GM19397 (cell line): ENCODE measurements around the gene ZYG11B.
"Not testable (repeated sequence)": the region's sequence is repeated elsewhere in the genome, so short reads cannot be mapped to it uniquely, and the experiment has no call there.

ENCODE experiments used
- ATAC-seq: cut with Tn5 transposase; IDR thresholded peaks from one replicate; pipeline ENCODE4 v1.9.1; 2021; ENCODE audit warnings: mild to moderate bottlenecking, moderate library complexity; ENCODE audit not compliant: unreplicated experiment

ZYG11B gene

DNA sequence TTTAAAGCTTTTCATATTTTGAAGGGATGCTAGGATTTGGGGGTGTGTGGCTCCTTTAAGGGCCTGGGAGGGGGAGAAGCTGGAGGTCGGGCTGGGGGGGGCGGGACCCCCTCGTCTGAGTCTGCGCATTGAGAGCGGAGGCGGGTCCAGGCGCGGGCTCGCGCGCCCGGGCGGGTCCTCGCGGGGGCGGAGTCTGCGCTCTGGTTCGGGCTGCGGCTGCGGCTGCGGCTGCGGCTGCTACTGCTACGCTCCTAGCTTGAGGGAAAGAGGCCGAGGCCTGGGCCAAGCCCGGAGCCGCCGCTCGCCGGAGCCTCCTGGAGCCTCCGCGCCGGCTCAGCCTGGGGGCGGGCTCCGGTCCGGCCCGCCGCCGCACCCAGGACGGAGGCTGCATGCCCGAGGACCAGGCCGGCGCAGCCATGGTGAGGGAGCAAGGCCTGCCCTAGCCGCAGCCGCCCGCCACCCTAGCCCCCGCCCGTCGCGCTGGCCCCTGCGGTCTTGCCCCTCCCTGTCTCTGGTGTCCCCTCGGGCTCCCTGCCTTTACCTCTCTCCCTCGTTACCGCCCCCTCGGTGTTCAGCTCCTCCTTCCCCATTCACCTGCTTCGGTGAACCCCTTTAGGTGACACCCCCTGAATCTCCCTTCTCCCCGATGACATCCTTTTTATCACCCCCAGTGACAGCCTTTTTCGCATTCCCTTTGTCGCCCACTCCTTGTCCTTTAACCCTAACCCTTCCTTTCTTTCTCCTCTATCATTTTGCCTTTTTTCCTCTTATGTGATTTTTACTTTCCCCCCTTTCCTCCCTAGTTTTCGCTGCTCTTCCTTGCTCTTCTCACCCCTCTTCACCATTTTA is at the start of gene ZYG11B:
Gene ZYG11B (plus strand): TSS at position 189 of the 849 bp plus-strand sequence. CDS start 201 bp downstream, at position 390.
- ATAC-seq, result peak; percentile 97

DNA sequence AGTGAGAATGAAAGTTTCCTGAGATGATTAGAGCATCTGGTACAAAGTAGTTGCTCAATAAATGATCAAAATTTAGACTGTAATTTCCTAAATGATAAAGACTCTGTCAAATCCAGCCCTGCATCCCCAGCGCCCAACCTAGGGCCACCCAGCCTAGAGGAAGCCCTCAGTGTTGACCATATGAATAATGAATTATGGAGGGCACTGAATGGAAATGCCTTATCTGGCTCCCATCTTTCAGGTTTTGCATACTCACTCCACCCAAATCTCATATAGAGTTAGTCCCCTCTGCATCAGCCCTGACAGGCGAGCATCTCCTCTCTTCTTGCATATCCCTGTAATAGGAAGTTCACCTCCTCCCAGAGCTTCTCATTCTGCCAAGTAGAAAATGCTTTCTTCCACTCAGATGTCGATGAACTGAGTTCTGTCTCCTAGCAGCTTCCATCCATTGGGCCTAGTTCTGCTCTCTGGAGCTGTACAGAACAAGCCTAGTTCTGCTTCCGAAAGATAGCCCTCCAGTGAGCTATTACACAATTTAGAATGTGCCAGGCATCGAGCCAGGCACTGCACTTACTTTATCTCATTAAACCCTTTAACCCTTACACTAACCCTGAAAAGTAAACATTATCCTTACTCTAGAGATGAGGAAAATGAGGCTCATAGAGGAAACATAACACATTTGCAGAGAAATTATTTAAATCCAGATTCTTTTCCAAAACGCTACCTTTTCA is 49.0 kb upstream of the ZYG11B start:
- no peak for ATAC-seq

DNA sequence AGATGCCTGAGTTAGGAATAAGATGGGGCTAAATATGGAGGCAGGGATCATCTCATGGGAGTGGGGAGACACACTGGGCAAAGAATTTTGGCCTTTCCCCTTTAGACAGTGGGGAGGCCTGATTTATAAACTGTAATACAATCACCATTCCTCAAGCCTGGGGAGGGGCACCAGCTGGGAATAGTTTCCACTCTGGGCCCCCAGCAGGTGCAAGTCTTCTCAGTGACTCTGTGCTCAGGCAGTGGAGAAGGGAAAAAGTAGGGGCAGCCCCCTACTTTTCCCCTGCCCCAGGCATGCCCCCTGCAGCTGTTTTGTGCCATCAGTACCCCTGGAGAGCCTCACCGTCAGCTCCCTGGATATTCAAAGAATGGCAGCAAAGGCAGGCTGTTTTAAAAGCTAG is 47.2 kb upstream of the ZYG11B start:
- ATAC-seq, result no peak

DNA sequence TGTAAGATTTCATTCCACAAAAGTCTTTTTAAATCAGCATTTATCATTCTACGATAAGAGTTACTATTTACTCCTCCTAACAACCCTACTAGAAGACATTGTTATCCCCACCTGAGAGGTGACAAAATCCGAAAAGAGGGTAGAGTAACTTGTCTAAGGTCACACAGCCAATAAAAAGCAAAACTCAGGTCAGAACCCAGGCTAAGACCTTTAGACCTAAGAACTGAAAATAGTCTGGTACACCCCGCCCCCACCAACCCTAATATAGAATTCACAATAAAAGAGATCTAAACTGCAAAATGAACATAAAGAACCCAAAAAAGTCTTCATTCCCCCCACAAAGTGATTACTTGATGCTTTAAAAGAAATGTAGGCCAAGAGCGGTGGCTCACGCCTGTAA is 46.8 kb upstream of the ZYG11B start:
- no peak for ATAC-seq

DNA sequence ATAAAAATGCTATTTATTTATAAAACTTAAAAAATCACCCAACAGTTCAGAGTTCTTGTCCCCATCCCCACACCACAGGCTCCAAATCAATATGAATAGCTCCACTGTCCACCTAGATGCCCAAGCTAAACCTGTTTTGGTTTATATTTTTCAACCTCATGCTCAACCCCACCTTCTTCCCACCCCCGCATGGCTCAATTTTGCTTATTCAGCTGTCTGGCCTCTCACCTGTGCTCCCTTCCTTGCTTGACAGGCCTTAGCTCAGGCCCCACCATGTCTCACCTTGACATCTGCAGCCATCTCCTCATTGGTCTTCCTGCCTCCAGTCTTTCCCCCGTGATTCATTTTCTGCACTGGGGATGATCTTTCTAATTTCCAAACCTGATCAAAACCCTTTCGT is 45.9 kb upstream of the ZYG11B start:
- ATAC-seq, result no peak

DNA sequence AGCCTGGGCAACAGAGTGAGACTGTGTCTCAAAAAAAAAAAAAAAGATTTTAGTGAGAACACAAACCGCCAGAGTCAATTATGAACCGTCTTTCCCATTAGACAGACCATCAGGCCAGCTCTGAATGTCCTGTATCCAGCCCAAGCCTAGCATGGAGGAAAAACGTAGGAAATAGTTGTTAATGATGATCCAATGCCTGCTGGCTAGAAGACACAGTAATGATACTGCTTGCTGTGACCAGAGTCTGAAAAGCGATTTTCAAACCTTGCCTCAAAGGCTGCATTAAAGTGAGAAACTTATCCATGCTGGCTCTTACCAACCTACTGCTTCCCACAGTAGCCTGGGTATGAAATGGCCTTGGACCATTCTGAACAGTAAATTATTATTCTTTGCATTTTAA is 45.1 kb upstream of the ZYG11B start:
- ATAC-seq, result no peak

DNA sequence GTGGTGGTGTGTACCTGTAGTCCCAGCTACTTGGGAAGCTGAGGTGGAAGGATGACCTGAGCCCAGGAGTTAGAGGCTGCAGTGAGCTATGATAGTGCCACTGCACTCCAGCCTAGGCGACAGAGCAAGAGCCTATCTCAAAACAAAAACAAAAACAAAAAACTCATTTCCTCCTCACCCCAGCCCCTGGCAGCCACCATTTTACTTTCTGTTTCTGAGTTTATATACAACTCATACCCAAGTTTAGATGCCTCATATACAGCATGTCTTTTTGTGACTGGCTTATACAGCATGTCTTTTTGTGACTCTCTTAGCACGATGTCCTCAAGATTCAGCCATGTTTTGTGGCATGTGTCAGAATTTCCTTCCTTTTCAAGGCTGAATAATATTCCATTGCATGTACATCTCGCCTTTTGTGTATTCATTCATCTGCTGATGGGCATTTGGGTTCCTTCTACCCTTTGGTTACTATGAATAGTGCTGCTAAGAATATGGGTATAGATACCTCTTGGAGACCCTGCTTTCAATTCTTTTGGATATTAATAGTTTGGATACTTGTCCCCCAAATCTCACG is 42.8 kb upstream of the ZYG11B start:
- no peak for ATAC-seq

DNA sequence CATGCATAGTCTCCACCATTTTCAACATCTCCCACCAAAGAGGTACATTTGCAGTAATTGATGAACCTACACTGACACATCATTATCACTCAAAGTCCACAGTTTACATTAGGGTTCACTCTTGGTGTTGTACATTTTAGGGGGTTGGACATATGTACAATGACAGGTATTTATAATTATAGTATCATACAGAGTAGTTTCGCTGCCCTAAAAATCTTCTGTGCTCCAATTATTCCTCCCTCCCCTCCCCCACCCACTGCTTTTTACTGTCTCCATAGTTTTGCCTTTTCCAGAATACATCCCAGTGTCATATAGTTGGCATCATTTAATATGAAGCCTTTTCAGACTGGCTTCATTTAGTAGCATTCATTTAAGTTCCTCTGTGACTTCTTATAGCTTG is 41.7 kb upstream of the ZYG11B start:
- no peak for ATAC-seq

DNA sequence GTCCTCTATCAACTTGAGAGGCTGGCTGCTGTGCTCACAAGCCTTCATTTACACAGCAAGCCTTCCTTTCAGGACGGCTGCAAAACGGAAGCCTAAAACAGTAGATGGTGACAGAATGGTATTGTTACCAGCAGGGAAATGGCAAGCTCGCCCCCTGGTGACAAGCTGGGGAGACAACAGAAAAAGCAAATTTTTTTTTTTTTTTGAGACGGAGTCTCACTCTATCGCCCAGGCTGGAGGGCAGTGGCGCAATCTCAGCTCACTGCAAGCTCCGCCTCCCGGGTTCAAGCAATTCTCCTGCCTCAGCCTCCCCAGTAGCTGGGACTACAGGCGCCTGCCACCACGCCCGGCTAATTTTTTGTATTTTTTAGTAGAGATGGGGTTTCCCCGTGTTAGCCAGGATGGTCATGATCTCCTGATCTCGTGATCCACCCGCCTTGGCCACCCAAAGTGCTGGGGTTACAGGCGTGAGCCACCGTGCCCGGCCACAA is 39.9 kb upstream of the ZYG11B start:
- ATAC-seq, result not testable (repeated sequence)

DNA sequence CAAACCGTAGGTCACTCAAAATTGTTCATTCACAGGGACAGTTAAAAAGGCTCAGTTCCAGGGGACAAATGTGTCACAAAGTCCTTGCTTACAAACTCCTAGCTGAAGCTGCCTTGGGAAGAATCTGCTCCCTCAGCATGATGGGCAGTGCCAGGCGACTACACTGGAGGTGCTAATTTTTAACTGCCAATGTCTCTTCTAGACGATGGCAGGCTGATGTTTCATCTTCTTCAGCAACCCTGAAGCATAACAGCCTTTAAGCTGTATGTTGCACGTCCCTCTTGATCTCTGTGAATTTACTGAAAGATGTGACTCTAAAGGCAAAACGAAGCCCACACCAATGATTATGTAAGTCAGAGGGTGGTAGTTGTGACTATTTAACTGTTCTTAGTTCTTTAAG is 39.4 kb upstream of the ZYG11B start:
- ATAC-seq, result no peak

DNA sequence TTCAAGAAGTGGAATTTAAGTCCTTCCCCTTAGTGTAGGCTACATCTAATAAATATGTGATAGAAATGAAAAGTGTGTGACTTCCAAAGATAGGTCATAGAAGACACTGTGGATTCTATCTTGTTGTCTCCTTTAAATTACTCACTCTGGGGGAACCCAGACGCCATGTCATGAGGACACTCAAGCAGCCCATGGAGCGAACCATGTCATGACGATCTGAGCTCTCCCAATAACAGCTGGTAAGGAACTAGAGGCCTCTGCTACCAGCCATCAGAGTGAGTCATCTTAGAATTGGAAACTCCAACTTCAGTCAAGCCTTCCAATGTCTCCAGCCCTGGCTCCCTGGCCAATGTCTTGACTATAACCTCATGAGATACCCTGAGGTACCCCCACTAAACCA is 34.4 kb upstream of the ZYG11B start:
- no peak for ATAC-seq

DNA sequence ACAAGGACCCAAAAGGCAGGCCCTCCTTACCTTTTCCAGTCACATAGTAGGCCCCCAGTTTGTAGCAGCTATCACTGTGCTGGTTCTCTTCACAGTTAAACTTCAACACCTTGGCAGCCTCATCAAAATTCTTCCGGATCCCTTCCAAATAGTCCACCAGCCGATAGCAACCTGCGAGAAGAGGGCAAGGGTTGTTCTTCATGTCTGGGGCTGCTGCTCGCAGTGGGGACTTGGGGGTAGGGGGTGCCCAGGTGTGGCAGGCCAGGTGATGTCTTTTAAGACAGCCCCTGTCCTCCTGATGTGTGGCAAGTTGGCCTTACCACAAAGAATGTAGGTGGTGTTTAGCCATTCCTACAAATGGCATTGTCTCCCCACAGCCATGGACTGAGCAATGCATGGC is 33.6 kb upstream of the ZYG11B start:
- no peak for ATAC-seq

DNA sequence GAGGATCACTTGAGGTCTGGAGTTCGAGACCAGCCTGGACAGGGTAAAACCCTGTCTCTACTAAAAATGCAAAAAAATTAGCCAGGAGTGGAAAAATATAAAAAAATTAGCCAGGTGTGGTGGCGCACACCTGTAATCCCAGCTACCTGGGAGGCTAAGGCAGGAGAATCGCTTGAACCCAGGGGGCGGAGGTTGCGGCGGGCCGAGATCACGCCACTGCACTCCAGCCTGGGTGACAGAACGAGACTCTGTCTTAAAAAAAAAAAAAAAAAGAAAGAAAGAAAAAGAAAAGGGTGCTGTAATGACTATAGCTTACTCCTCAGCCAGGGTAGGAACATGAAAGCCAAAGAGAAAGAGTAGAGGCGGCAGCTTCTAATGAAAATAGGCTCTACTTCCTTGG is 32.9 kb upstream of the ZYG11B start:
- not testable (repeated sequence) for ATAC-seq

DNA sequence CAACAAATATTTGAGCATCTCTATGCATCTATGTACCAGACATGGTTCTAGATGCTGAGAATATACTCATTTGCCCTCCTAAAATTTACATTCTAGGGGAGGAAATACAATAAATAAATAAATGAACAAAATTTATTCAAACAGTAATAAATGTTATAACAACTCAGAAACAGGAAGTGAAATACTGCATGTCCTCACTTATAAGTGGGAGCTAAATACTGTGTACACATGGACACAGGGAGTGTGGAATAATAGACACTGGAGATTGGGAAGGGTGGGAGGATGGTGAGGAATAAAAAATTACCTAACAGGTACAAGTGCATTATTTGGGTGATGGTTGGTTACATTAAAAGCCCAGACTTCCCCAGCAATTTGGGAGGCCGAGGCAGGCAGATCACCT is 32.4 kb upstream of the ZYG11B start:
- ATAC-seq, result no peak

DNA sequence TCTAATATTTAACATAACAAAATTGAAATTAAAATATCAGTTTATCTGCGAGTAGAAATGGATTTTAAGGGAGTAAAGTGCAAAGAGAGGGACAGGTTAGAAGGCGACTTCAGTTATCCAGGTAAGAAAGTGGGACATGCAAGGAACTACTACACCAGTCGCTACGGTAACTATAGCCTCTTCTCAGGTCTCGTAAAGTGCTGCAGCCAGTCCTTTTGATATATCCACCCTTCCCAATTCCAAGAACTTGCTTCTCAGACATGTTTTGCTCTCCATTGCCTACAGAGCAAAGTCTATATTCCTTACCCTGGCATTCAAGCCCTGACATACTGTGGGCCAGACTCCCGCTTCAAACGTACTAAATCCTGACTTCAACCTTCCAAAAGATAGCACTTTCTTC is 30.6 kb upstream of the ZYG11B start:
- no peak for ATAC-seq

DNA sequence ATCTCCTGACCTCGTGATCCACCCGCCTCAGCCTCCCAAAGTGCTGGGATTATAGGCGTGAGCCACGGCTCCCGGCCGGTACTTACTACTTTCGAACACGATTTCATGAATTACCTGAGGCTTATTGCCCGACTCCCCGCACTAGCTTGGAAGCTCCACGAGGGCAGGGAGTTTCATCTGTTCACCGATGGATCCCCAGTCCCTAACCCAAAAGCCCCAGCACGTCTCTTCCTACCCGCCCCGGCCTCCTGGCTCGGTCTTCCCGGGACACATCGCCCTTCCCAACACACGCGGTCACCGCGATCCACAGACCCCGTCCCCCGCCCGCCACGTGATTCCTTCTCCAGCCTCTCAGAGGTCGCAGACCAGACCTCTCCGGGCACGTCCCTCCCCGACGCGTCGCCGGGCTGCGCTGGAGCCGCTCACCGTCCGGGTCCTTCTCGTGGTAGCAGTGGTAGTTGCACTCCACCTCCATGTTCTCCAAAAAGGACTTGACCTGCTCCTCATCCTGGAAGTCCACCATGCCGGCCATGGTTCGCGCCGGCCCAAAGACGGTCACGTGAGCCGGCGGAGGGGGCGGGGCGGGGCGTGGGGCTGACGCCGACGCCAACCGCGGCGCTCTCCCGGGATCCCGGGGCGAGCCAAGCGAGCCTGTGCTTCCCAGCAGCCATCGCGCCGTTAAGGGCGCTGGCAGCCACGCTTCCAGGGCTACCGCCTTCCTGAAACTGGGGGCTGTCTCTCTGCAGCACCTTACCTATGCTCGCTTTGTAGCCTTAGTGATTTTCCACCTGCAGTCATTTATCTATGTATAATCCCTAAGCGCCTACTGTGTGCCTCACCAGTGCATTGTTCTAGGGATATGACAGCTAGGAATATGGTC is 28.2 kb upstream of the ZYG11B start, which contains the start of gene COA7:
Gene COA7 (minus strand): TSS at position 553 of the 880 bp plus-strand sequence. CDS start 21 bp downstream, at position 532.
- peak; percentile 54 for ATAC-seq

DNA sequence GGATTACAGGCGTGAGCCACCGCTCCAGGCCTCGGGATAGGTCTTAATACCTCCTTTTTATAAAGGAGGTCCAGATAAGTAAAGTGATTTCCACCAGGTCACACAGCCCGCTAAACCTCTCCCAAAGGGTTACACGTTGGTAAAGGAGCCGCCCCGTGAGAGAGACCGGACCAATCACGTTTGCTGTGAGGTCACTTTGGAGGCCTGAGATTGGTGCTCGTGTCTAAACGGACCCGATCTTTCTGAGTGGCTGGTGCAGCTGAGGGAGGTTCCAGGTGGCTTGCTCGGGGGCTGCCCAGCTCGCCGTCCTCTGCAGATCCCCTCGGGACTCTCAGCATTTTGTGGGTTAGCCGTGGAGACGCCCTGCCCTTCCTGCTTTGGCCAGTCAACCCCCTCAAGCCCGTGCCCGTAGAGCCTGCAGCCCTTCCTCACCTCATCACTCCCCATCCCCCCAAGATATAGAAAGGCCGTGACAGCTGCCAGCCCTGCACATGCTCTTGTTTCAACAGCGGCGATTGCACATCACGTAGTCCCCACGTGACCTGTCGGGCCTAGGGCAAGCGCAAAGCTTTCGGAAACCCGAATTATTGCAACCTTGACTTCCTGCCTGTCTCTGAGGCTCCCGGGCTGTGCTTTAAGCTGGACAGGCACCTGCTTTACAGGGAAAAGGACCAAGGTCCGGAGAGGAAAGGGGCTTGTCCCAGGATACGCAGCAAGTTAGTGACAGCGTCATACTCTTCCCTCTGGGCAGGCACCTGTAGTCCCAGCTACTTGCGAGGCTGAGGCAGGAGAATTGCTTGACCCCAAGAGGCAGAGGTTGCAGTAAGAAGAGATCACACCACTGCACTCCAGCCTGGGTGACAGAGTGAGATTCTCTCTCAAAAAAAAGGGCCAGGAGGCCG is 23.1 kb upstream of the ZYG11B start:
- peak; percentile 82 for ATAC-seq

DNA sequence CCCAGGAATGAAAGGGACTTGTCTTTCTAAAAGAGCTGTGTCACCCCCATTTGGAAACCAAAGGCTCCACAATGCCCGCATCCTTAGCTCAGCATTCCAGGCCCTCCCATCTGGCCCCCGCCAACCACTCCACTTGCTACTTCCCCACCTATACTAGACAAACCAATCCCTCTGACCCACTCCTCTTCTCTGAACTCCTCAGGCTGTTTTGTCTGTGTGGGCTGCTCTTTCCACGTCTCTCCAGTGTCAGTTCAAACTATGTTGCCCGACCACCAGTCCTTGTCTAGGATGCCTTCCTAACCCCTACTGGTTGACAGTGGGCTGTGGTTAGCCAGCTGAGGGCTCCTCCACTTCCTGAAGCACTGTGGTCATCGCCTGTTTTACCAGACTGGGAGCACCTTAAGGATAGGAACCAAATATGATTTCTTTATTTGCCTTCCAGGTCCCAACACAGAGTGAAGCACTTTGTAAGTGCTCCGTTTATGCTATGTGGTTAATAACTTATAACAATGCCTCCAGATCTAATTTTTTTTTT is 20.1 kb upstream of the ZYG11B start:
- ATAC-seq, result no peak
